Epithelial cell of esophagus (primary cell): Measurements from ENCODE around the gene ZNF746.

ENCODE experiments used
- DNase-seq: peaks from one replicate; pipeline ENCODE4 v3.0.0; 2010; ENCODE audit warnings: low read depth
- H3K4me3 ChIP-seq: 2 replicates; pipeline ENCODE4 v1.5.1; 2011; ENCODE audit warnings: mild to moderate bottlenecking, low read length, control low read depth
- TF ChIP-seq, protein P1 (sequence below): IDR thresholded peaks from 2 replicates; pipeline ENCODE4 v1.5.1; 2011; ENCODE audit warnings: low read depth, mild to moderate bottlenecking, low read length, control low read depth, inconsistent platforms; ENCODE audit not compliant: insufficient read depth; ENCODE audit errors: missing control alignments

ZNF746 gene

DNA sequence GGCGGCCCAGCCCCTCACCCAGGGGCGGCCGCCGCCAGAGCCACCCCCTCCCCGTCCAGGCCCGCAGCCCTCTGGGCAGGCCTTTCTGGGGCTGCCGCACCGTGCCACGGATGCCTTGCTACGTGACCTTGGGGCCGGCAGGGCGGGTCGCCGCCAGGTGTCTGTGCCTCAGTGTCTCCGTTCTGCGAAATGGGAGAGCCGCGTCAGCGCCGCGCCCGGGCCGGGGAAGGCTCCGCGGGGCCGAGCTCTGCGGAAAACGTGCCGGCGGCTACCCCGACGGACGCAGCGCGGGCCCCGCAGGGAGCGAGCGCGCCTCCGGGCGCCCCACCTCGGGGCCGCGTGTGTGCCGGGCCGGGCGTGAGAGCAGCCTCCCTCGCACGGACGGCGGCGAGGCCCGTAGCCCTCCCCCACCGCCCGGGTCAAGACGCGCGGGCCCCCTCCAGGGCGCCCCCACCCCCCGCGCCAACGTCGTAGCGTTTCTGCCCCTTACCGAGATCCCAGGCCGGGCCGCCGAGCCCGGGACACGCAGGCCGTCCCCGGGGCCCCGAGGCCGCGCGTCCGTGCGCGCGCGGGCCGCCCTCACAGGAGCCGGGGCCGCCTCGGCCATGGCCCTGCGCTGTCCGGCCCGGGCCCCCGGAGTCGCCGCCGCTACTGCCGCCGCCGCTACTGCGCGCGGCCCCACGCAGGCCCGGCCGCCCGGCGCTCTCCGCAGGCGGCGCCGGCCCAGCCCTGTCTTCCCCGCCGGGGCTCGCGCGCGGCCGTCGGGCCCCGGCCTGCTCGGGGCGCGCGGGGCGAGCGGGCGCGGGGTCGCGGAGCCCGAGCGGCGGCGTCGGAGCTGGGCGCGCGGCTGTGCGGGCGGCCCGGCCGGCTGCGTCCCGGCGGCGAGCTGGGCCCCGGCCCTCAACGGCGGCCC, 37.8 kb downstream of the ZNF746 start:
- TF ChIP-seq, protein P1, sequence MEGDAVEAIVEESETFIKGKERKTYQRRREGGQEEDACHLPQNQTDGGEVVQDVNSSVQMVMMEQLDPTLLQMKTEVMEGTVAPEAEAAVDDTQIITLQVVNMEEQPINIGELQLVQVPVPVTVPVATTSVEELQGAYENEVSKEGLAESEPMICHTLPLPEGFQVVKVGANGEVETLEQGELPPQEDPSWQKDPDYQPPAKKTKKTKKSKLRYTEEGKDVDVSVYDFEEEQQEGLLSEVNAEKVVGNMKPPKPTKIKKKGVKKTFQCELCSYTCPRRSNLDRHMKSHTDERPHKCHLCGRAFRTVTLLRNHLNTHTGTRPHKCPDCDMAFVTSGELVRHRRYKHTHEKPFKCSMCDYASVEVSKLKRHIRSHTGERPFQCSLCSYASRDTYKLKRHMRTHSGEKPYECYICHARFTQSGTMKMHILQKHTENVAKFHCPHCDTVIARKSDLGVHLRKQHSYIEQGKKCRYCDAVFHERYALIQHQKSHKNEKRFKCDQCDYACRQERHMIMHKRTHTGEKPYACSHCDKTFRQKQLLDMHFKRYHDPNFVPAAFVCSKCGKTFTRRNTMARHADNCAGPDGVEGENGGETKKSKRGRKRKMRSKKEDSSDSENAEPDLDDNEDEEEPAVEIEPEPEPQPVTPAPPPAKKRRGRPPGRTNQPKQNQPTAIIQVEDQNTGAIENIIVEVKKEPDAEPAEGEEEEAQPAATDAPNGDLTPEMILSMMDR = no peak
- peak overlapping the region; percentile 56 for H3K4me3 ChIP-seq
- peak; percentile 14 for DNase-seq

DNA sequence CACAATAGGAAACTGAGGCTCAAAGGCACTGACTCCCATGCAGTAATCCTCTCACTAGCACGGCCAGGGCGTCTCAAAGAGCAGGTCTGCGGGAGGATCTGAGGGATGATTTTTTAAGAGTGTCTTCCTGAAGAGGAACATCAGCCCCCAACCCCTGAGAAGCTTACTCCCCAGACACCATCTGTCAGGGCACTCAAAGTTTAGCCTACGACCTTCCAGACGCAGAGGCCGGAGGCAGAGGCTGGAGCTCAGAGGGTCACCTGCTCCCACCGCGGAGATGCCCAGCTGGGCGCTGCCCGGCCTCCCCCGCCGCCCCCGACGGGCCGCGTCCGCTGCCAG, 38.4 kb downstream of the ZNF746 start:
- DNase-seq = no peak
- TF ChIP-seq, protein P1 = no peak
- peak overlapping the region; percentile 56 for H3K4me3 ChIP-seq

DNA sequence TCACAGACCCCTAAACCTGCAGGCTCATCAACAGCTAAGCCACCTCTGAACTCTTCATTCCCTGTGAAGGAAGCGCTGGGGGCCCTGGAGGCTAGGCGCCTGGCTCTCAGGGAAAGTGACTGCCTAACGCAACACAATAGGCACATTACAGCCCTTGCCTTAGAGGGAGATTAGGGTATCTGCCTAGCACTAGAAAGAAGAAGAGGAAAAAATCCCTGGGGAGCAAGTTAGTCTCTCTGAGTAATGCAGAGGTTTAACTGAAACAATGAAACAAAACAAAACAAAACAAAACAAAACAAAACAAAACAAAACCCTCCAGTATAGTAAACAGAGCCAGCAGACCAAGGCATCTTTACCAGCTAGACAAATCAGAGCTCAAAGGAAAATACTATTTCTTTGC, 39.4 kb downstream of the ZNF746 start:
- TF ChIP-seq, protein P1 = no peak
- no peak overlapping the region for H3K4me3 ChIP-seq
- DNase-seq = no peak

DNA sequence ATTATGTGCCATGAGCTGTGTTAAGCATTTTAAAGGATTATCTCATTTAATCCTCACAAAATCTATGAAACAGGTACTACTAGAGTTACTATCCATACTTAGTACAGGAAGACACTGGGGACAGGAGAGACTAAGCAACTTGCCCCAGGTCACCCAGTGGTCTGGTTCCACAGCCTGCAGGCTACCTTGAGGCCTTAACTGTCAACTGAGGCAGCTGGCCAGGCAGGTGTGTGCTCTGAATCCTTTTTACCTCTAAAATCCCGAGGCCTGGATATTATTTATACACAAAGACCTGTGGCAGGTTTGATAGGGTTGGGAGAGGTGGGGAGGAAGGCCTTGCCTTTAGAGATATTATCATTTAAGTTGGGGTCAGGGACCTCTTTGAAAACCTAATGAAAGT, 39.8 kb downstream of the ZNF746 start:
- no peak for DNase-seq
- H3K4me3 ChIP-seq = no peak overlapping the region
- TF ChIP-seq, protein P1 = no peak

- no peak overlapping the region for H3K4me3 ChIP-seq
- TF ChIP-seq, protein P1 = no peak
- peak; percentile 25 for DNase-seq
These were observed 40.8 kb downstream of the ZNF746 start for GRCh38 chr7:149456506-149457421.

- DNase-seq = no peak
- TF ChIP-seq, protein P1 = no peak
These were observed 42.2 kb downstream of the ZNF746 start for GRCh38 chr7:149455175-149455950.

More at GRCh38 chr7:149455175-149455950, 42.2 kb downstream of the ZNF746 start:
- H3K4me3 ChIP-seq = no peak overlapping the region
